ACHN (cell line): Measurements from ENCODE around the gene ZNF664.
A peak's percentile ranks its signal among the peaks of the same experiment; 100 is the strongest.

ENCODE experiments used
- DNase-seq: peaks from one replicate; pipeline ENCODE4 v3.0.0-alpha.2; 2015
- in situ Hi-C: cut with HindIII; loops from 2 replicates; pipeline ENCODE4 v1.10.0; 2017; ENCODE audit warnings: low sequenced_read_pairs, low pct_ligation_motif_present, low pct_unique_long_range_greater_than_20kb

ZNF664 gene

GRCh38 chr12:123951467-123951866 is 21.5 kb upstream of the ZNF664 start:
- in situ Hi-C loops: no loop called here
- DNase-seq: no peak

- in situ Hi-C loops: no loop called here
- DNase-seq: no peak
Observed at GRCh38 chr12:123952037-123952436, 21.0 kb upstream of the ZNF664 start.

DNA sequence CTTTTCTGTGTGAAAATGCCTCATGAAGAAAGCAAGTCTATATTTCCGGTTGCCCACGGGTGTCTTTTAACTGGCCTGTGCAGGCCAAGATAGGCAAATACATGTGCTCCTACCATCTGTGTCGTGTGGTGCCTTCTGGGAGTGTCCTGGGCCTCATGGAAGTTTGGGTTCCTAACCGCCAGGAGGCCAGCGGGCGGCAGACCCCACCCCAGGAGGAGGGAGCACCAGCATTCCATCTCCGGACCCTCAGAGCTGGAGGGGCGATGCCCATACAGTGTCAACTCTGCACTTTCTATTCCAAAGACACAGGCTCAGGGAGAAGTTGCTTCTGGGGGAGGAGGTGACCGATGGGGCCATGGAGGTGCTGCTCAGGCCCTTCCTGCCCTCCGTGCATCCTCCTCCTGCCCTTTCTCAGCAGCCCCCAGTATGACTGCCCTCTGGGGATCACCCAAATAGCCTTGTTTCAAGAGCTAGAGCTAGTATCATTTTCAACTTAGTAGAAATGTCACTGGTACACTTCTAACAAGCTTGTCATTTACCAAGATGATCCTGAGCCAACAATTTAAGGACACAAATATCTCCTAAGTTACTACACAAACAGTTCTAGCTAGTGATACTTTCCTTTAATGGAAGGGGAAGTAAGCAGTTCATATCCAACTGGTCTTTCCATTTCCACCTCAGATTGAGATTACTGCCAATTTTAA is 18.2 kb upstream of the ZNF664 start:
- no peak for DNase-seq
- in situ Hi-C loops: no loop called here

DNA sequence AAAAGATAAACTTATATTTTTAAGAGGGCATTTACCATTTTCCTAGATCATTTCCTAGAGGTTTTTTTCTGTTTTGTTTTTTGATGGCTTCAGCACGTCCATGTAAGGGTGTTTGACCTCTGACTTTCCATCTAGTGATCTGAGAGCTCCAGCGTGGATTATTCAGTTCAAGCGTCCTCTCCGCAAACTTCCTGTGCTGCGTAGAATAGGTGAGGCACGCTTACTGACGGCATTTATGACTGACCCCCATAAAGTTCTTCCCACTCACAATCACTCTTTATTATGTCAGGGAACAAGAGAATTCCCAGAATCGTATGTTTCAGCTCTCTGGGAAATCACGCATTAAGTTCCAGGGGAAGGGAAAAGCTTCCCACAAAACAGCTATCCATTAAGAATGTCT is 16.8 kb upstream of the ZNF664 start:
- in situ Hi-C loops: no loop called here
- DNase-seq: no peak

DNA sequence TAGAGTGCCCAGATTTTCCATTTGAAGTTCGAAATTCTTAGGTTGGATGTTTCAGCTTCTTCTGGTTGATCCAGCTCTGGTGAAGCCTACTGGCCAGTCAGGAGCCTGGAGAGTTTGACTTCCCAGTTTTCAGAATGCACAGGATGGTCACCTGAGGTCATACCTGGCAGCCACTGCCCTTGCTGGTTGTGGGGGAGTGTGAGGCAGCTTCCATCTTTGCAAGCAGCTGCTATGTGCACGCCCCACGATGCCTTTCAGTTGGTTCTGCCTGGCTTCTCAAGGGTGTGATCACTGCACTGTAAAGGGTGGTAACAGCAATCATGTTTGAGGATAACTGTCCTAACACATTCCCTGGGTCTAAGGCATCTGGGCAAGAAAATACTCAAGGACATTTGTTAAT is 15.8 kb upstream of the ZNF664 start:
- in situ Hi-C loops: no loop called here
- no peak for DNase-seq

DNA sequence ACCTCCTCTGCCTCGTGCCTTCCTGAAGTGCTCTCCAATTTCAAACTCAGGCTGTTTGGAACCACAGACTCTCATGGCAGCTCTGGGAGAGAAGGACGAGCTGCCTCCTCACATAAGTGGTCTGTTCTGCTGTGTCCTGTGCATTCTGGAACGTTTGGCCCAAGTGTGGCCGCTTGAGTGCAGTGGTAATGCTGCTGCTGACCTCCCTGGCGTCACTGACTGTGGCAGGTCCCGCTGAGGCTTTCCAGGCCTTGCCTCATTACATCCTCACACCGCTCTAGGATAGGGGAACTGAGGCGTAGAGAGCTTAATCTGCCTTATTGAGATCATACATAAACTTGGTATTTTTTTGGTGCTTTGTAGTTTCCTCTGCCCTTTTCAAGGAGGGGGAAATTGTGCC is 14.6 kb upstream of the ZNF664 start:
- in situ Hi-C loops: no loop called here
- DNase-seq: no peak

DNA sequence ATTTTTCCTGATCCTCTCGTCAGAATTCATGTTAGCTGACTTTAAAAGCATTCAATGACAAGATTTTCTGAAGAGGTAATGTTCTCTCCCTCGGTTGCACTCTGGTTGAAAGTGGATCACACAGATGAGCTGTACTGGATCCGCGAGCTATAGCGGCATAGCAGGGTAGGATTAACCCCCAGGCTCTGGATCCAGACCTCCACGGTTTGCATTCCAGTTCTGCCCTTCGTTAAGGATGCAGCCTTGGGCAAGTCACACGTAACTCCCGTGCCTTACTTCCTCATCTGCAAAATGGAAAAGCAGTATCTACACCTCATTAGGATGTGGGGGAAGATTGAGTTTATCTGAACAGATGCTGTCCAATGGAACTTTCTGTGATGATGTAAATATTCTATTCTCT is 14.1 kb upstream of the ZNF664 start:
- no peak for DNase-seq
- in situ Hi-C loops: no loop called here

- no peak for DNase-seq
- in situ Hi-C loops: no loop called here
Observed at GRCh38 chr12:123960029-123960735, 12.8 kb upstream of the ZNF664 start.

DNA sequence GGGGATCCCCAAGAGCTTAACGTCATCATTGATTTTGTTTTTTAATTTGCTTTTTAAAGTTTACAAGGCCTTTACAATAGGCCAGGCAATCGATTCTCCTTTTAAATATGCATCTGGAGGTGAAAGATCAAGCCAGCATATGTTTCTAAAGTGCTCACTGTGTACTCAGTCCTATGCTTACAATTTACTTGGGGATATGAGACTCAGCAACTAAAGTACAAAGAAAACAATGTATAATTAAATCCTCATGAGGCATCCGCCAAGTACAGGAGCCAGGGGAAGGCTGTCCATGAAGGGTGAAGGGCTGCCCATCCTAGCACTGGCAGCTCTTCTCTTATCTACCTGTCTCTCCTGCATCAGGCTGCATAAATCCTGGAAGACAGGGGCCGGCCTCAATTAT is 12.2 kb upstream of the ZNF664 start:
- in situ Hi-C loops: no loop called here
- DNase-seq: no peak

DNA sequence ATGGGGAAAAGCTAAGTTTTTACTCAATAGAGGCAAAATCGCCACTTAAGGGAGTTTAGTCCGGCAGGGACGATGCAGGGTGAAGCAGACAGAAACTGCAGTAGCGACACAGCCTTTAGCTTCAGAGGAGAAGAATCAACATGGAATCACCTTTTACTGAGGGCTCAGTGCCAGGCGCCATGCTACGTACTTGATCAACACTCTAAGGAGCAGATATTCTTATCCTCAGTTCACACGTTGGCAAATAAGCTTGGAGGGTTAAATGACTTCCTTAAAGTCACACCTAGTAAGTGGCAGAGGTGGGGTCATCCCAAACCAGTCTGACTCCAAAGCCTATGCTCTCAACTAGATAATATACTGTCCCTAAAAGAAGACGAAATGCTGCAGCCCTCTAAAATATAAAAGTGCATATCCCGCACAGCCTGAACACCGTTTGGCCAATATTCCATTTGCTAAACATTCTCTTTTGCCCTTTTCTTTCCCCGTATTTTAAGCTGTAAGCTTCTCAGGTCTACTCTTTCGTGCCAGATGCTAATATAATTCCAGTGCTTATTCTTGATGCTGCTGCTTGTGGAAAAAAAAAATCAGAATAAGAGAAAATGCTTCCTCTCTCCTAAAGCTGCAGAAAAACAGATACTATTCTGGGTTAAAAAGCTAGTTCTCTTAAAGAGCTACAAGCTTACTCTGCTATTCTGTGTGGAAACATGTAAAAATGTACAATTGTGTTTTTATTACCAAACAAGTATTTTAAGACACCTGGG is 11.2 kb upstream of the ZNF664 start:
- in situ Hi-C loops: no loop called here
- no peak for DNase-seq

- in situ Hi-C loops: no loop called here
- no peak for DNase-seq
Observed at GRCh38 chr12:123962513-123962912, 10.5 kb upstream of the ZNF664 start.

- in situ Hi-C loops: no loop called here
- DNase-seq: no peak
Observed at GRCh38 chr12:123963821-123964220, 9.2 kb upstream of the ZNF664 start.

DNA sequence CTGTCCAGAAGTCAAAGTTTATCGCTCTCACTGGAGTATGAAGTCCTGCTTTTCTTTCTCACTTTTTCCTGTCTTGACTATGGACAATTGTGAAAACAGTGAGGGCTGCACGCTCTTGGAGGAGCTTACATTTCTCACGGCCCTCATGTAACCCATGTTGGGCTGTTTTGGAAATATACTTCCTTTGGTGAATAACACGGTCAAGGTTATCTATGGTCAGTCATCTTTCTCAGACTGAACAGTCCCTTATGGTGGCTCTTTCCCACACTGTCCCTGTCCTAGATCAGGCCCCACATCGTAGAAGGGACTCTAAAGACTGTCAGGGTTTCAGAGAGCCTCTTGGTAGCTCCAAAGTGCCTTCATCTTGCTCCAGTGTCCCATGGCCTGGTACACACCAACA is 7.6 kb upstream of the ZNF664 start:
- in situ Hi-C loops: no loop called here
- no peak for DNase-seq

- DNase-seq: peak; percentile 91
- in situ Hi-C loops: no loop called here
Observed at GRCh38 chr12:123966596-123966995, 6.4 kb upstream of the ZNF664 start.

- DNase-seq: peak; percentile 66
- in situ Hi-C loops: no loop called here
Observed at GRCh38 chr12:123967121-123967586, 5.9 kb upstream of the ZNF664 start.

GRCh38 chr12:123971449-123971769 is 1.6 kb upstream of the ZNF664 start:
- in situ Hi-C loops: no loop called here

DNA sequence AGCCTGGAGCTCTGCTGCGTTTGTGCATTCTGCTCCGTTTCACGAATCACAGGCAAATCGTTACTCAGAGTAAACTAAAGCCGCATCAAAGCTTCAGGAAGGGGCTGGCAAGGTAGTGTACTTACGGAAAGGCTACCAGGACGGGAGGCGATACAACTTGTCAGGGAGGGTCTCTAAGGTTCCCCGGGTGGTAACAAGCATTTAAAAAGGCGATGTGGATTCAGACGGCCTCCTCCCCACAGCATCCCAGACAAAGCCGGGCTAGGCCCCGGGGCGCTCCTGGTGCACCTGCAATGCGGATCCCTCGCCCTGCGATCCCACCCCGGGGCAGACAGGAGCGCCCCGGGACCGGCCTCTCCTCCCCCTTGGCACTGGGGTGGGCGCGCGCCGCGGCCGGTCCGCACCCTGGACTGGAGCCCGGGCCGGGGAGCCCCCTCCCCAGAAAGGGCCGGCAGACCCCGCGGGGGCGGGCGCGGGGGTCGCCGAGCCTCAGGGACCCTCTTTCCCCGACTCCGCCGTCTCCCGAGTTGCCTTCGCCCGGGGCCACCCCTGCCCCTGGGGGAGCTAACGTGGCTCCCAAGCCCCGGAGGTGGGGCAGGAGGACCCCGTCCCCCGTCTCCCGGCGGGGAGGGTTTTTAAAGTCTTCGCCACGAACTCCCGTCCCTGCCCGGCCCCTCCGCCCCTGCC is 1.1 kb upstream of the ZNF664 start:
- in situ Hi-C loops: no loop called here
- DNase-seq: peak; percentile 73

More at GRCh38 chr12:123971449-123971769, 1.6 kb upstream of the ZNF664 start:
- DNase-seq: no peak

GRCh38 chr12:123973552-123974341 is 732 bp downstream of the ZNF664 start:
- in situ Hi-C loops: no loop called here
- peak; percentile 48 for DNase-seq
